NT2/D1 (cell line): ENCODE measurements around the gene PPP1R1B.

Experiments used
- SUZ12 ChIP-seq: IDR thresholded peaks from 2 replicates; pipeline ENCODE4 v1.6.1; 2011; ENCODE audit not compliant: insufficient read length, insufficient read depth; ENCODE audit errors: extremely low read depth
- YY1 ChIP-seq: IDR thresholded peaks from 2 replicates; pipeline ENCODE4 v1.6.1; 2011; ENCODE audit not compliant: insufficient read length, insufficient read depth
- ZNF274 ChIP-seq: IDR thresholded peaks from 2 replicates; pipeline ENCODE4 v1.6.1; 2011; ENCODE audit warnings: mild to moderate bottlenecking, low read depth, low read length

- TF ChIP-seq YY1 (no peak), ZNF274 (no peak), SUZ12 (no peak)
Observed at GRCh38 chr17:39593371-39593770, 33.4 kb upstream of the PPP1R1B start.
